Measurements from ENCODE around the gene GOSR2. TPM values are rescaled to one million over a fixed set of nuclear protein-coding genes. Genes with fewer than 3 reads are reported as not detected.

GOSR2 gene
- total RNA-seq, 1 experiment from 2014 or later, result 36.5 TPM

- Histone ChIP-seq H3K27me3 (ENCODE audit: control insufficient read depth, insufficient read depth, low read length) (peaks cover 2% of the 10 kb centered on the region; the same call in 1 of the 2 replicates), H3K9me3 (ENCODE audit: control insufficient read depth, insufficient read depth, low read depth, low read length) (no peaks in the 10 kb centered on the region), H3K4me3 (ENCODE audit: low read depth in 2 of 2, low read length in 2 of 2) (no peak overlapping the region), H3K4me1 (ENCODE audit: control insufficient read depth, insufficient read depth, low read length) (no peaks in the 10 kb centered on the region), H3K36me3 (ENCODE audit: control insufficient read depth, insufficient read depth, low read length) (no peaks in the 10 kb centered on the region), H3K27ac (ENCODE audit: low read length) (no peak overlapping the region)
- in situ Hi-C loops (cut with HindIII; ENCODE audit: low pct_unique_long_range_greater_than_20kb, low sequenced_read_pairs) (no loop called here), intact Hi-C loops (cut with micrococcal nuclease; ENCODE audit: unreplicated experiment) (no loop called here)
- DNase-seq (ENCODE audit: low read depth, low spot score) (no peak), ATAC-seq (no peak)
- POLR2A ChIA-PET, result interaction anchor here (0.5 kb wide), 1 partner anchor 79 kb away, joined by 4 read pairs; no protein-coding TSS in a partner anchor
- TF ChIP-seq TCF7L2 (IDR thresholded peaks at IDR 0.05; ENCODE audit: low read depth, low read length), result no peak
- TF ChIP-seq CTCF (IDR thresholded peaks at IDR 0.05), result no peak
- TF ChIP-seq SIN3A (IDR thresholded peaks at IDR 0.05; ENCODE audit: borderline replicate concordance, insufficient read depth, low read depth, low read length), result no peak
- no peak for TF ChIP-seq POLR2AphosphoS5 (IDR thresholded peaks at IDR 0.05; ENCODE audit: low read depth, low read length)
- TF ChIP-seq, protein P1, sequence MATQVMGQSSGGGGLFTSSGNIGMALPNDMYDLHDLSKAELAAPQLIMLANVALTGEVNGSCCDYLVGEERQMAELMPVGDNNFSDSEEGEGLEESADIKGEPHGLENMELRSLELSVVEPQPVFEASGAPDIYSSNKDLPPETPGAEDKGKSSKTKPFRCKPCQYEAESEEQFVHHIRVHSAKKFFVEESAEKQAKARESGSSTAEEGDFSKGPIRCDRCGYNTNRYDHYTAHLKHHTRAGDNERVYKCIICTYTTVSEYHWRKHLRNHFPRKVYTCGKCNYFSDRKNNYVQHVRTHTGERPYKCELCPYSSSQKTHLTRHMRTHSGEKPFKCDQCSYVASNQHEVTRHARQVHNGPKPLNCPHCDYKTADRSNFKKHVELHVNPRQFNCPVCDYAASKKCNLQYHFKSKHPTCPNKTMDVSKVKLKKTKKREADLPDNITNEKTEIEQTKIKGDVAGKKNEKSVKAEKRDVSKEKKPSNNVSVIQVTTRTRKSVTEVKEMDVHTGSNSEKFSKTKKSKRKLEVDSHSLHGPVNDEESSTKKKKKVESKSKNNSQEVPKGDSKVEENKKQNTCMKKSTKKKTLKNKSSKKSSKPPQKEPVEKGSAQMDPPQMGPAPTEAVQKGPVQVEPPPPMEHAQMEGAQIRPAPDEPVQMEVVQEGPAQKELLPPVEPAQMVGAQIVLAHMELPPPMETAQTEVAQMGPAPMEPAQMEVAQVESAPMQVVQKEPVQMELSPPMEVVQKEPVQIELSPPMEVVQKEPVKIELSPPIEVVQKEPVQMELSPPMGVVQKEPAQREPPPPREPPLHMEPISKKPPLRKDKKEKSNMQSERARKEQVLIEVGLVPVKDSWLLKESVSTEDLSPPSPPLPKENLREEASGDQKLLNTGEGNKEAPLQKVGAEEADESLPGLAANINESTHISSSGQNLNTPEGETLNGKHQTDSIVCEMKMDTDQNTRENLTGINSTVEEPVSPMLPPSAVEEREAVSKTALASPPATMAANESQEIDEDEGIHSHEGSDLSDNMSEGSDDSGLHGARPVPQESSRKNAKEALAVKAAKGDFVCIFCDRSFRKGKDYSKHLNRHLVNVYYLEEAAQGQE (IDR thresholded peaks at IDR 0.05; ENCODE audit: insufficient read depth in 1 of 2, low read depth in 2 of 2, low read length in 1 of 2), result no peak
- CTCF ChIA-PET, result no interaction called here
- BruUV-seq (replicated peaks), result no TSS peak
Measured at GRCh38 chr17:46982577-46982976, 59.6 kb downstream of the GOSR2 start.

DNA sequence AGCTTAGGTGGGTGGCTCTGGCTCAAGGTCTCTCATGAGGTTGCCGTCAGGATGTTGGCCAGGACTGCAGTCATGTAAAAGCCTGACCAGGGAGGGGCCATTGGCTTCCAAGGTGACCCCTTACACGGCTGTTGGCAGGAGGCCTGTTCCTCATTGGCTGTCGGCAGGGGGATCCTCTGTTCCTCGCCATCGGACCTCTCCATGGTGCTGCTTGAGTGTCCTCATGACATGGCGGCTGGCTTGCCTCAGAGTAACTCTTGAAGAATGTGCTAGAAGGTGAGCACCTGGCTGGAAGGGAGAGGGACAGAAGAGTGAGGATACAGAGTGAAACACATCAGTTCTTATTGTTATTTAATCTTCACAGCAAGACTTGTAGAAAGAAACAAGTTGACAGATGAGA lies 60.8 kb downstream of the GOSR2 start:
- H3K4me1 ChIP-seq (ENCODE audit: control insufficient read depth, insufficient read depth, low read length), result no peaks in the 10 kb centered on the region
- H3K4me3 ChIP-seq (ENCODE audit: low read depth in 2 of 2, low read length in 2 of 2), result no peak overlapping the region
- H3K9me3 ChIP-seq (ENCODE audit: control insufficient read depth, insufficient read depth, low read depth, low read length), result no peaks in the 10 kb centered on the region
- POLR2A ChIA-PET, result no interaction called here
- ATAC-seq (no peak), DNase-seq (ENCODE audit: low read depth, low spot score) (no peak)
- TF ChIP-seq, protein P1 (IDR thresholded peaks at IDR 0.05; ENCODE audit: insufficient read depth in 1 of 2, low read depth in 2 of 2, low read length in 1 of 2), result peak; percentile 57 to 58; a peak in 2 of 4 replicates
- no peak for TF ChIP-seq SIN3A (IDR thresholded peaks at IDR 0.05; ENCODE audit: borderline replicate concordance, insufficient read depth, low read depth, low read length)
- no peak for TF ChIP-seq POLR2AphosphoS5 (IDR thresholded peaks at IDR 0.05; ENCODE audit: low read depth, low read length)
- BruUV-seq (replicated peaks), result no TSS peak
- CTCF ChIA-PET, result no interaction called here
- intact Hi-C loops (cut with micrococcal nuclease; ENCODE audit: unreplicated experiment), result no loop called here
- H3K36me3 ChIP-seq (ENCODE audit: control insufficient read depth, insufficient read depth, low read length), result no peaks in the 10 kb centered on the region
- in situ Hi-C loops (cut with HindIII; ENCODE audit: low pct_unique_long_range_greater_than_20kb, low sequenced_read_pairs), result no loop called here
- H3K27me3 ChIP-seq (ENCODE audit: control insufficient read depth, insufficient read depth, low read length), result peaks cover 2% of the 10 kb centered on the region; the same call in 1 of the 2 replicates
- H3K27ac ChIP-seq (ENCODE audit: low read length), result no peak overlapping the region

Measured in Panc1 (cell line).